Stimulated activated effector memory CD8-positive, alpha-beta T cell treated with anti-CD3 and anti-CD28 coated beads, Interleukin-12 subunit alpha, Interleukin-12 subunit beta, amount 100 ng/mL, for 72 hours (primary cell): ENCODE data around the gene GNG2.

Experiments used
- ATAC-seq: fragments of 150-1000 bp; cut with Tn5 transposase; 2 replicates; pipeline ENCODE4 v1.10.0; 2021
- DNase-seq, 2 donors: peaks; one replicate each; pipeline ENCODE4 v3.0.0; 2021 to 2022; ENCODE audit warnings: low spot score in 2 of 2
- H3K27ac Mint-ChIP-seq: one replicate; pipeline ENCODE4 v1.8.0; 2022; ENCODE audit warnings: mild to moderate bottlenecking, mixed read lengths
- H3K36me3 Mint-ChIP-seq: one replicate; pipeline ENCODE4 v1.8.0; 2022; ENCODE audit warnings: mild to moderate bottlenecking, mixed read lengths
- H3K4me1 Mint-ChIP-seq: one replicate; pipeline ENCODE4 v1.8.0; 2022; ENCODE audit warnings: mixed read lengths
- H3K4me3 Mint-ChIP-seq: one replicate; pipeline ENCODE4 v1.8.0; 2022; ENCODE audit warnings: mild to moderate bottlenecking, mixed read lengths
- H3K9me3 Mint-ChIP-seq: one replicate; pipeline ENCODE4 v1.8.0; 2022; ENCODE audit warnings: mixed read lengths

Gene GNG2

DNA sequence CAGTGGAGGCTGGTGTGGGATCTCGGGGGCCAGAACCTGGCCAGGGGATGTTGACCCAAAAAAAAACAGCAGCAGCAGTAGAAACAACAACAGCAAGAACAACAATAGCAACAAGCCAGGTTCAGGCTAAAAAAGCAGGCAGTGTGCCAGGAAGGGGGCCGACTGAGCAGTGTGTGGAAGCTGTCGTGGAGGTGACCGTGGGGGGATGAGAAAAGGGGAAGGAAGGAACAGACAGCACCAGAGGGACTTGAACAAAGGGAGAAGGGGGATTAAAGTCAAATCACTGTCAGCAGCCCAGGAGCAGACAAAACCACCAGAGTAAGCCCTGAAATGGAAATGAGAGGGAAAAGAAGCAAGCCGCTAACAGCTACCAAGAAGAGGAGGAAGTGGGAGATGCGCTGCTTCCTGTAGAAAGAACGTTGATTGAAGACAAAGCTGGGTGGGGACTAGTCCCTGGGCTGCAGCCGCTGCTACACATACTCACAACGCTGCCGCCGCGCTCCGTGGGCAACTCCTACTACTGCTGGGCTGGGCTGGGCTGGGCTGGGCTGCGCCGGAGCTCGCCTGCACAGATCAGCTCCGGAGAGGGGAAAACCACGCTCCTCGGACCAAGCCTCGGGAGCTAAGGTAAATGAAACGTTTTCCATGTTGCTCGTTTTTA, at the start of gene GNG2:
Gene GNG2, plus strand, starts transcription at position 449 of the 661 bp plus-strand sequence. CDS start 90,067 bp downstream, outside the sequence.
- DNase-seq (peak; percentile 45 to 86), ATAC-seq (peak; percentile 97)
- Mint-ChIP-seq H3K27ac (peak within 1 kb of the TSS; percentile 95), H3K36me3 (peaks cover 20% of the 10 kb centered on the region), H3K9me3 (no peaks in the 10 kb centered on the region), H3K4me1 (peaks cover 46% of the 10 kb centered on the region), H3K4me3 (no peak within 1 kb of the TSS)

GRCh38 chr14:51811706-51812105, 48.7 kb upstream of the GNG2 start:
- Mint-ChIP-seq H3K27ac (no peak overlapping the region), H3K4me3 (no peak overlapping the region), H3K9me3 (no peaks in the 10 kb centered on the region), H3K36me3 (no peaks in the 10 kb centered on the region), H3K4me1 (no peaks in the 10 kb centered on the region)
- DNase-seq (no peak), ATAC-seq (no peak)

DNA sequence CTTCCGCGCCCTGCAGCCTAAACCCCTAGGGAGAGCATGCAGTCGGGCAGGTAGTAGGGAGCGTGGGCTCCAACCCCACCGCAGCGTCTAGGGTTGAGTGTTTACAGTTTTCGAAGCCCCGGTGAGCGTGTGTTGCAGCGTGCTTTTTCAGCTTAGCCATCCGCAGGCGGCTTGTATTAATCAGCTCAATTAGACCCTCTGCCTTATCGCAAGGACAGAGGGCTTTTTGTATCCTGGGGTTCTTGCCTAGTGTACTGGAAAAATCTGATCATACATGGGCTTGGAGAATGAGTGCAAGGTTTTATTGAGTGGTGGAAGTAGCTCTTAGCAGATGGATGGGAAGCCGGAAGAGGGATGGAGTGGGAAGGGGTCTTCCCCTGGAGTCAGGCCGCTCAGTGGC, 44.4 kb upstream of the GNG2 start:
- Mint-ChIP-seq H3K9me3 (no peaks in the 10 kb centered on the region), H3K4me1 (no peaks in the 10 kb centered on the region), H3K27ac (no peak overlapping the region), H3K36me3 (no peaks in the 10 kb centered on the region), H3K4me3 (no peak overlapping the region)
- ATAC-seq: no peak
- no peak for DNase-seq

- DNase-seq: no peak
- Mint-ChIP-seq H3K4me1 (no peaks in the 10 kb centered on the region), H3K27ac (no peak overlapping the region), H3K36me3 (no peaks in the 10 kb centered on the region), H3K9me3 (no peaks in the 10 kb centered on the region), H3K4me3 (no peak overlapping the region)
- ATAC-seq: no peak
These were observed 43.1 kb upstream of the GNG2 start for GRCh38 chr14:51817326-51817725.

GRCh38 chr14:51818748-51819380, 41.5 kb upstream of the GNG2 start:
- H3K4me1 Mint-ChIP-seq: no peaks in the 10 kb centered on the region
- DNase-seq (no peak), ATAC-seq (no peak)
- H3K36me3 Mint-ChIP-seq: no peaks in the 10 kb centered on the region
- H3K4me3 Mint-ChIP-seq: no peak overlapping the region
- no peaks in the 10 kb centered on the region for H3K9me3 Mint-ChIP-seq
- no peak overlapping the region for H3K27ac Mint-ChIP-seq

GRCh38 chr14:51821822-51822221, 38.6 kb upstream of the GNG2 start:
- DNase-seq (no peak), ATAC-seq (no peak)
- Mint-ChIP-seq H3K9me3 (no peaks in the 10 kb centered on the region), H3K4me1 (no peaks in the 10 kb centered on the region), H3K27ac (no peak overlapping the region), H3K36me3 (no peaks in the 10 kb centered on the region), H3K4me3 (no peak overlapping the region)

DNA sequence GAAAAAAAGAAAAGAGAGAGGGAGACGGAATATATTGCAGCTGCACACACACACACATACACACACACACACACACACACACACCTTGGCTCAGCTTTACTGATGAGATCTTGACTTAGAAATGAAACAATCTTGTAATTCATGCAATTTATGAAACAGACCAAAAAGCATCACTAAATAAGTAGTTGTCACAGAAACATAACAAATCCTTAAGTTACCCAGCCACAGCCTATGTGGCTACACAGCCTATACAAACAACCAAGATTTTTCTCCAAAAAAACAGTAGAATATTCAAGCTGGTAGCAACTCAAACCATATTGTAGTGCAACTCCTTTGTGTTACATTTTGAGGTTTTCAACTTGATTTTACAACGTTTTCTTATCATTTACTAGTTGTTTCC, 37.9 kb upstream of the GNG2 start:
- DNase-seq (no peak), ATAC-seq (no peak)
- H3K4me1 Mint-ChIP-seq: no peaks in the 10 kb centered on the region
- no peak overlapping the region for H3K27ac Mint-ChIP-seq
- no peaks in the 10 kb centered on the region for H3K9me3 Mint-ChIP-seq
- H3K36me3 Mint-ChIP-seq: no peaks in the 10 kb centered on the region
- no peak overlapping the region for H3K4me3 Mint-ChIP-seq

- H3K4me3 Mint-ChIP-seq: no peak overlapping the region
- no peaks in the 10 kb centered on the region for H3K4me1 Mint-ChIP-seq
- DNase-seq (no peak), ATAC-seq (no peak)
- no peak overlapping the region for H3K27ac Mint-ChIP-seq
- no peaks in the 10 kb centered on the region for H3K9me3 Mint-ChIP-seq
- H3K36me3 Mint-ChIP-seq: no peaks in the 10 kb centered on the region
These were observed 36.7 kb upstream of the GNG2 start for GRCh38 chr14:51823706-51824105.

GRCh38 chr14:51824191-51824590, 36.2 kb upstream of the GNG2 start:
- Mint-ChIP-seq H3K36me3 (no peaks in the 10 kb centered on the region), H3K27ac (no peak overlapping the region), H3K4me3 (no peak overlapping the region), H3K4me1 (no peaks in the 10 kb centered on the region), H3K9me3 (no peaks in the 10 kb centered on the region)
- DNase-seq (no peak), ATAC-seq (no peak)

DNA sequence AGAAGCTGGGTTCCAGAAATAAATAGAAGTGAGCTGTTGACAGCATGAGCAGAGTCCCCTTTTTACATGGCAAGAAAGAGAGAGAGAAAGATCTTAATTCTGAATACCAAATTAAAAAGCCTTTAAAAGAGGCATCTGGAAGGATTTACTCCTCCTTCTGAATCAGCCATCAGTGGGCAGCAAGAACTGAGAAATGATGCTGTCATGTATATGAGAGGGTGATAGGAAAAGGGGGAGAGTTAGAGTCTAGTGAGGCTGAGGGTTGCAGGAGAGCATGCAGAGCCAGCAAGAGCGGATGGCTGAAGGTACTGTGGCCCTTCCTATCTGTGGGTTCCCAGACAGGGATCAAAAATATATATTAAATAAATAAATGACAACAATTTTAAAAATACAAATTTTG, 34.5 kb upstream of the GNG2 start:
- no peak for ATAC-seq
- no peak overlapping the region for H3K27ac Mint-ChIP-seq
- no peaks in the 10 kb centered on the region for H3K9me3 Mint-ChIP-seq
- no peaks in the 10 kb centered on the region for H3K4me1 Mint-ChIP-seq
- no peak overlapping the region for H3K4me3 Mint-ChIP-seq
- no peaks in the 10 kb centered on the region for H3K36me3 Mint-ChIP-seq
- no peak for DNase-seq

DNA sequence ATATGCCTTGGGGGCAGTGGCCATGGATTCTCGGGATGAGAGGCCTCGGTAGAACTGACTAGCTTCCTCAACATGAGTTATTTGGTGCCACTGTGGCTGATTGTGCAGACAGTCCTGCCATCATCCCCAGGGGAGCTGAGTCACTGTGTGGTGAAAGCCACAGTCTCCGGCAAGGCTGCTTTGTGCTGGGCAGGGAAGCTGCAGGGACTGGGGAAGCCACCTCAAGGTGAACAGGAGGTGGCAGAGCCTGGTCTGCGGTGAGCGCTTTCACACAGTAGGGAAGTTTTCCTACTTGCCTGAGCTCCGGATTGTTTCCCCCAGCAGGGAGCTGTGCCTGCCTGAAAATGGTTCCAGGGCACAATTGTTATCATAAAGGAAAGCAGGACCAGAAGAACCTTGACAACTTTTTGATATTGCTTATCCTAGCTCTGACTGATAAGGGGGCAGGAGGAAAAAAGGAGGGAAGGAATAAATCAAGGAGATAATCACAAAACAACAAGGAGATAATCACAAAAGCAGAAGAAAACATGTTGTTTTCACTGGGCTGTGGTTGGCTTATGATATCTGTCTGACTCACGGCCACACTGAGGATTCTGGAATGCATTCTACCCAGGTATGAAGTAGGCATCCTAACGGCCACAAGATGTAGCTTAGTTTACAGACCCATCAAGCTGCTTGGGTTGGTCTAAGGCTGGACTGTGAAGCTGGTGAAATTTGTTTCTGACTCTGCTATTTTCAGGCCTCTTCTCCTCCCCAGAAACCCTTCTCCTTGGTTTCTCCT, 32.2 kb upstream of the GNG2 start:
- Mint-ChIP-seq H3K27ac (no peak overlapping the region), H3K4me3 (no peak overlapping the region), H3K9me3 (no peaks in the 10 kb centered on the region), H3K36me3 (no peaks in the 10 kb centered on the region), H3K4me1 (no peaks in the 10 kb centered on the region)
- ATAC-seq: peak; percentile 100
- DNase-seq: peak; percentile 55 to 85

- ATAC-seq (no peak), DNase-seq (no peak)
- no peaks in the 10 kb centered on the region for H3K9me3 Mint-ChIP-seq
- H3K4me3 Mint-ChIP-seq: no peak overlapping the region
- H3K27ac Mint-ChIP-seq: no peak overlapping the region
- no peaks in the 10 kb centered on the region for H3K4me1 Mint-ChIP-seq
- no peaks in the 10 kb centered on the region for H3K36me3 Mint-ChIP-seq
These were observed 26.2 kb upstream of the GNG2 start for GRCh38 chr14:51834240-51834639.

DNA sequence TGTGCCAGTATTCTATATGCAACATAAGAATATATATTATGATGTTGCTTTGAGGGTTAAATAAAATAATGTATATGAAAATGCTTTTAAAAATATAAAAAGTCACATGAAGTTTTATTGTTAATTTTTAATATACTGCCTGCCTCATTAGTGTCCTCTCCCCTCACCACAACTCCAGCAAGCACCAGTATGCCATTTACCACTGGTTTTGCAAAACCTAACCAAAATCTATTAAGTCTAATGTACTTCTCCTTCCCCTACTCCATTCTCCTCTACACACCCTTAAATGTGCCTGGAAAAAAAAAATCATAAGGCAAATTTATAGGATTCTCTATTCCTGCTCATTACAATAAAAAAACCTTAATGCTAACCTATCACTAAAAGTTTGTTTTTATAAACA, 24.0 kb upstream of the GNG2 start:
- ATAC-seq (no peak), DNase-seq (no peak)
- Mint-ChIP-seq H3K4me1 (no peaks in the 10 kb centered on the region), H3K9me3 (no peaks in the 10 kb centered on the region), H3K36me3 (no peaks in the 10 kb centered on the region), H3K4me3 (no peak overlapping the region), H3K27ac (no peak overlapping the region)

- no peak for DNase-seq
- Mint-ChIP-seq H3K9me3 (peaks cover 11% of the 10 kb centered on the region), H3K27ac (peak overlapping the region; percentile 91), H3K36me3 (peaks cover 23% of the 10 kb centered on the region), H3K4me1 (peaks cover 48% of the 10 kb centered on the region), H3K4me3 (peak overlapping the region; percentile 19)
- peak; percentile 8 for ATAC-seq
These were observed 16.1 kb upstream of the GNG2 start for GRCh38 chr14:51844081-51844881.

DNA sequence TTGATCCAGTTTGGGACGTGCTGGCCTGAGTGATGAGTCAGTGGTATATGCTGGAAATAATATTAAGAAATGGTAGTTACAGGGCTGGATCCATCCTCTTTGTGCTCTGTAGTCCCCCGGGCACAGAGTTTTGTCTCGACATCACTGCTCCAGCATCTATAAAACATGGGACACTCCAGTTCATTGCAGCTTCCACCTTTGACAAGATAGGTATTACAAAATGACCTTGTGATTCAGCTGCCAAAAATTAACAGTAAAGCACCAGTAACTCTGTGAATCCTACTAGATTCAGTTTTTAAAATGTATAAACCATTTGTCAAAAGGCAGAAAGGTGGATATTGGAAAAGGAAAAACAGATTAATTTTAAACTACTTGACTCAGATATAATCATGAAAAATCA, 14.6 kb upstream of the GNG2 start:
- peak overlapping the region; percentile 75 for H3K4me3 Mint-ChIP-seq
- DNase-seq (no peak), ATAC-seq (no peak)
- H3K36me3 Mint-ChIP-seq: peaks cover 23% of the 10 kb centered on the region
- peak overlapping the region; percentile 98 for H3K27ac Mint-ChIP-seq
- H3K4me1 Mint-ChIP-seq: peaks cover 62% of the 10 kb centered on the region
- H3K9me3 Mint-ChIP-seq: peaks cover 18% of the 10 kb centered on the region
